AG09309 (cell line): Measurements from ENCODE around the gene ZDBF2.
"Not testable (repeated sequence)": the region's sequence is repeated elsewhere in the genome, so short reads cannot be mapped to it uniquely, and the experiment has no call there.

ENCODE experiments used
- DNase-seq: peaks from one replicate; pipeline ENCODE4 v3.0.0-alpha.2; 2010; ENCODE audit warnings: low read depth
- H3K4me3 ChIP-seq: 2 replicates; pipeline ENCODE4 v1.5.1; 2011; ENCODE audit warnings: mild to moderate bottlenecking, low read depth, low read length, moderate library complexity; ENCODE audit not compliant: control insufficient read depth
- TF ChIP-seq, protein P1 (sequence below): IDR thresholded peaks from 2 replicates; pipeline ENCODE4 v1.5.1; 2011; ENCODE audit warnings: mild to moderate bottlenecking, low read depth, low read length, inconsistent platforms; ENCODE audit not compliant: insufficient read depth, control insufficient read depth; ENCODE audit errors: missing control alignments

ZDBF2 gene

DNA sequence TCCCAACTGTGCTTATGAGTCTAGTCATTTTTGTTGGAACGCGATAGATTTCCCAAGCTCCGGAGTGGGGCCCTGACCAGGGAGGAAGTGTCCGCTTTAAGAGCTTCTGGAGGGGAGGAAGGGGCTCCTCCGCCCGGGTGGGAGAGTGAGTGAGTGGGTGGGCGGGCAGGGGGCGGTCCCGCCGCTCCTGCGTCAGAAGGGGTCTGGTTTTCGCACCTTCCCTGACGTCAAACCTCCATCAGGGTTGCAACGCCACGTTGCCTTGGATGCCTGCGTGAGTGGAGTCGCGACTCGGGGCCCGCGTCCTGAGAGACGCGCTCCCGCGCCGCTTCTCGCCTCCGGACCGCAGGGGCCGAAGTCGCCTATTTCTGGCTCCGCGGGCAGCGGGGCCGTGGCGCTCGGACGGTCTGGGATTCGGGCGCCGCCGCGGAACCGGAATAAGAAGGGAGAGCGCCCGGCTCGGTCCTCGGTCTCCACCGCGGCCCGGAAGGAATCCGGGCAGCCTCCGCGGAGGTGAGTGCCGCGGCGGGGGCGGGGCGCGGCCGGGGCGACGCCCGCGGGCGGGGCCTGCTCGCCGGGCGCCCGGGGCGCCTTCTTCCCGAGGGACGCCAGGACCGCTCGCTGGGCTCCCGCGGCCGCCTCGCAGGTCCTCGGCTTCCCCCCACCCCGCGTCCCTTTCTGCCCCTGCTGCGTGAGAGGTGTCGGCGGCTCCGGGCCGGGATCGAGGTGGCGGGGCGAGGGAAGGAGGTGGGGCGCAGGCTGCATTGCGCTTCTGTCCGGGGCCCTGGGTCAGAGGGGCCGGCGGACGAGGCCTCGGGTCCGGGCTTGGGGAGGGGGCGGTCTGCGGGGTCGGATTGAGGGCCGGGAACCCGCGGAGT is at the start of gene ZDBF2:
Gene ZDBF2 (plus strand): TSS at position 230 of the 878 bp plus-strand sequence. CDS start 7,187 bp downstream, outside the sequence.
- H3K4me3 ChIP-seq = peak within 1 kb of the TSS; percentile 47
- DNase-seq = no peak
- TF ChIP-seq, protein P1, sequence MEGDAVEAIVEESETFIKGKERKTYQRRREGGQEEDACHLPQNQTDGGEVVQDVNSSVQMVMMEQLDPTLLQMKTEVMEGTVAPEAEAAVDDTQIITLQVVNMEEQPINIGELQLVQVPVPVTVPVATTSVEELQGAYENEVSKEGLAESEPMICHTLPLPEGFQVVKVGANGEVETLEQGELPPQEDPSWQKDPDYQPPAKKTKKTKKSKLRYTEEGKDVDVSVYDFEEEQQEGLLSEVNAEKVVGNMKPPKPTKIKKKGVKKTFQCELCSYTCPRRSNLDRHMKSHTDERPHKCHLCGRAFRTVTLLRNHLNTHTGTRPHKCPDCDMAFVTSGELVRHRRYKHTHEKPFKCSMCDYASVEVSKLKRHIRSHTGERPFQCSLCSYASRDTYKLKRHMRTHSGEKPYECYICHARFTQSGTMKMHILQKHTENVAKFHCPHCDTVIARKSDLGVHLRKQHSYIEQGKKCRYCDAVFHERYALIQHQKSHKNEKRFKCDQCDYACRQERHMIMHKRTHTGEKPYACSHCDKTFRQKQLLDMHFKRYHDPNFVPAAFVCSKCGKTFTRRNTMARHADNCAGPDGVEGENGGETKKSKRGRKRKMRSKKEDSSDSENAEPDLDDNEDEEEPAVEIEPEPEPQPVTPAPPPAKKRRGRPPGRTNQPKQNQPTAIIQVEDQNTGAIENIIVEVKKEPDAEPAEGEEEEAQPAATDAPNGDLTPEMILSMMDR = no peak

DNA sequence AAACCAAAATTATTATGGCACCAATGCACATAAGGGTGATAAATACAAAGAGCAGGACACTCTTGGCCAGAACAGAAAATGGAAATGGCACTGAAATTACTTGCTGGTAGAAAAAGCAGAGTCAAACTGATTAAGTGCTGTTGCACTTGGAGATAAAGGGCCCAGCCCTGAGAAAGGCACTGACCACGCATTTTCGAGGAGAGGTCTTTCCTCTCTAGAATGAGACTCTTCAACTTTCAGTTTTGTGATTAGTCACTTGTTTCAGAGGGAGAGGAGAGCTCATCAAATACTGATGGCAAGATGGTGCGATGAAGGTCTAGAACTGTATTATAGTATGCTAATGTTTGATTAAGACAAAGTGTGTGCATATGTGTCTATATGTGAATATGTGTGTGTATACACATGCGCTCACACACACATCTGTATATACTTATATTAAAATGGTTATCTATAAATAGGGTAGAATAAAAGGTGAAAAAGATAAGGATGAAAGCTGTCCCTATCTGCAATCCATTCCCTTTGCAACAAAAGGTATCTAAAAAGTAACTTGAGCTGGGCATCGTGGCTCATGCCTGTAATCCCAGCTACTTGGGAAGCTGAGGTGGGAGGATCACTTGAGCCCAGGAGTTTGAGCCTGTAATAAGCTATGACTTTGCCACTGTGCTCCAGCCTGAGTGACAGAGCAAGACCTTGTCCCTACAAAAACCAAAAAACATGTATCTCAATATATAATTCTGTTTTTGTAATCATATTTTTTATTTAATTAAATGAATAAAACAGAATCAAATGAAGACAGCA is 48.8 kb upstream of the ZDBF2 start:
- no peak for DNase-seq
- TF ChIP-seq, protein P1 = no peak
- H3K4me3 ChIP-seq = no peak overlapping the region

DNA sequence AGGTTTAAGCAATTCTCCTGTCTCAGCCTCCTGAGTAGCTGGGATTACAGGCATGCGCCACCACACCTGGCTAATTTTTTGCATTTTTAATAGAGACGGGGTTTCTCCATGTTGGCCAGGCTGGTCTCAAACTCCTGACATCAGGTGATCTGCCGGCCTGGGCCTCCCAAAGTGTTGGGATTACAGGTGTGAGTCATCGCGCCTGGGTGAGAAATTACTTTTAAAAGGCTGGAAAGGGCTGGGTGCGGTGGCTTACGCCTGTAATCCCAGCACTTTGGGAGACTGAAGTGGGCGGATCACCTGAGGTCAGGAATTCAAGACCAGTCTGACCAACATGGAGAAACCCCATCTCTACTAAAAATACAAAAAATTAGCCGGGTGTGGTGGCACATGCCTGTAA is 45.8 kb upstream of the ZDBF2 start:
- not testable (repeated sequence) for H3K4me3 ChIP-seq, DNase-seq

DNA sequence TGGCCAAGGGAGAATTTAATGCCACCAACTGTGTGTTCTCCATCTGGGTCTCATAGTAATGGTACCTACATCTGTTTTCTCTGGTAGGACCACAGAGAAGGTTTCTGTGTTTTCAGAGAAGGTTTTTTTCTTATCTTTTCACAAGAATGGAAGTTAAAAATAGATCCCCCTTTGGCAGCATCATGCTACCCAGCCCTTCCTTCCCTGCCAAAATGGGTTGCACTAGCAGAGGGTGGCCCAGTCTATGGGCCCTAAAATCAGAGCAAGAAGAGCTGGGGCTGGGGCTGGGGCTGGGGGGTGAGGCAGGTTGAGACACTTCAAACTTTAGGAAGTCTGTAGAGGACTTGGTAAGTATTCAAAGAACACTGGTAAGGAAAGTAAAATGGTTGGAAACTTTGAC is 44.8 kb upstream of the ZDBF2 start:
- no peak for DNase-seq
- no peak overlapping the region for H3K4me3 ChIP-seq
- TF ChIP-seq, protein P1 = no peak

DNA sequence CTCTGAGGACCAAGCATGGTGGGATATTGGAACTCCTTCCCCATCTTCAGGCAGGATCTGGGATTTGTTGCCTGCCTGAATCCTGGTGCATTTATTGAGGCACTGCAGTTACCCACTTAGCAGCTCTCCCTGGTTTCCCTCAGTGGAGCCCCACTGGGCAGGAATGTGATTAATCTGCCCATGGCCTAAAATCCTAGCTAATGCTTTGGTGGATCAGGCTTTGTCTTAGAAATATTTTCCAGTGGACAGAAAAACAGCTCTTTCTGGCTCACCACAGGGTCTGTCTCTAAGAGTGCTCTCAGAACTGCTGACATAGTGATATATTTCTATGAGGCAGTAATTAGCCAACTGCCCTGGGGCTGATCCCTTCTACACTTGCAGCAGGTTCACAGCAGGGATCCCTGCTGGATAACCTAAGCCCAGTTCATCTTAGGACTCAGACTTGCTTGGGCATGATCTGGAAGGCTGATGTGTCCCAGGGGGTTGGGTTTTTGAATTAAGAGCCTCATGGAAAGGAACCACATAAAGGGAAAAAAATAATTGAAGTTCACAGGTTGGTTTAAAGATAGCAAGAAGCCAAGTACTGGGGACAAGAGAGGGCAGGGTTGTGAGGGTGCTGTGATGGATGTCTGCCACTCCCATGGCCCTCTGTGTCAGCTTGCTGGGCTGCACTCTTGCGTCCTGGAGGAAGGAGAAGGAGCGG is 44.3 kb upstream of the ZDBF2 start:
- DNase-seq = no peak
- H3K4me3 ChIP-seq = no peak overlapping the region
- TF ChIP-seq, protein P1 = peak; percentile 43

DNA sequence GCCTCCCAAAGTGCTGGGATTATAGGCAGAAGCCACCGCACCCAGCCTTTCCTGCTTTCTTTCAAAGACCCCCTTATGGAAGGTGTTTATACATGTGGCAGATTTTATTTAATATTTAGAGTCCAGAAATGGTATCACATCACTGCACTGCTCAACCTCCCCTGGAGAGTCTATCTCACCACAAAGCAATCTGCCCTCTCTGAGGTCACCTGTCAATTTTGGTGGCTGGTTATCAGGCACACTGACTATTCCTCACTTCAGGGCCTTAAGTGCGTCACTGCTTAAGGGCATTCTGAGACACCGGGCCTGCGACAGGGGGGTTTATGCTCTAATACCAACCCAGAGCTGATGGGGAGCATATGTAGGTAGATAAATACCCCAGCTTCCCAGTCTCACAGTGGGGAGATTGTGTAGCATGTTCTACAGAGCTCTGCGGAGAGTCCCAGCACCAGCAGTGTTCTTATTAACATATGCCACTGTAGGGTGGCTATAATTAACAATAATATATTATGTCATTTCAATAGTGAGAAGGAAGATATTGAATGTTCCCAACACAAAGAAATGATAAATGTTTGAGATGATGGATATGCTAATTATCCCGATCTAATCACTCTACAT is 42.7 kb upstream of the ZDBF2 start:
- no peak for DNase-seq
- TF ChIP-seq, protein P1 = no peak
- no peak overlapping the region for H3K4me3 ChIP-seq
